Transverse colon (tissue), 4 donors: ENCODE results near the gene NMRK1. TPM values are rescaled to one million over a fixed set of nuclear protein-coding genes. Genes with fewer than 3 reads are reported as not detected.

Source experiments
- DNase-seq: peaks from one replicate; pipeline ENCODE4 v3.0.0-alpha.2; 2019
- H3K27ac ChIP-seq, 4 donors: fragments of 200-600 bp; sonication (generic); 2 replicates each; pipeline ENCODE4 v1.5.1; 2016 to 2018; ENCODE audit warnings: inconsistent platforms in 4 of 4
- H3K27me3 ChIP-seq: fragments of 200-600 bp; sonication (generic); 2 replicates; pipeline ENCODE4 v1.5.1; 2017; ENCODE audit warnings: inconsistent platforms
- H3K36me3 ChIP-seq, 4 donors: fragments of 200-600 bp; sonication (generic); 2 replicates each; pipeline ENCODE4 v1.5.1; 2017 to 2019; ENCODE audit warnings: inconsistent platforms in 4 of 4
- H3K4me1 ChIP-seq, 4 donors: fragments of 200-600 bp; sonication (generic); 2 replicates each; pipeline ENCODE4 v1.5.1; 2017 to 2020; ENCODE audit warnings: inconsistent platforms in 4 of 4
- H3K4me3 ChIP-seq, 4 donors: fragments of 200-600 bp; sonication (generic); 1 replicate in 1 of 4; 2 replicates in 3 of 4; pipeline versions ENCODE4 v1.5.1 to v1.6.1; 2017 to 2019; ENCODE audit warnings: inconsistent platforms in 4 of 4
- H3K9me3 ChIP-seq, 2 donors: fragments of 200-600 bp; sonication (generic); 2 replicates each; pipeline ENCODE4 v1.5.1; 2017 to 2019; ENCODE audit warnings: inconsistent platforms in 2 of 2
- EP300 ChIP-seq: sonication (generic); formaldehyde crosslinking; IDR thresholded peaks from one replicate; pipeline ENCODE4 v1.6.1; 2017; ENCODE audit warnings: antibody characterized with exemption, low read depth
- POLR2A ChIP-seq: fragments of 450-650 bp; IDR thresholded peaks from one replicate; pipeline ENCODE4 v1.6.1; 2016; ENCODE audit warnings: antibody characterized with exemption, mild to moderate bottlenecking, moderate library complexity
- POLR2AphosphoS5 ChIP-seq, 3 donors: sonication (generic); formaldehyde crosslinking; IDR thresholded peaks; one replicate each; pipeline ENCODE4 v1.6.1; 2016; ENCODE audit warnings: antibody characterized with exemption in 3 of 3
- WGBS, 2 donors: methylation state at CpG; one replicate each; pipeline ENCODE4 v1.1.5; 2018; ENCODE audit warnings: low coverage in 1 of 2; 5-methylcytosine and 5-hydroxymethylcytosine counted together
- in situ Hi-C, 4 donors: fragments of 200-750 bp; cut with MboI; loops; one replicate each; pipeline versions ENCODE4 v1.15.0 to v1.15.1; 2017; ENCODE audit warnings: low sequenced_read_pairs in 3 of 4, low pct_ligation_motif_present in 1 of 4, low pct_unique_long_range_greater_than_20kb in 1 of 4
- intact Hi-C: fragments of 100-400 bp; cut with DNase I; formaldehyde crosslinking; loops from one replicate; pipeline ENCODE4 v1.15.1; 2023; ENCODE audit warnings: low total_unique reads
- total RNA-seq, 4 donors: library from RNA; depleted of rRNA; stranded (reverse); fragments of >200 nt; gene quantifications; one replicate each; pipeline ENCODE4 v1.1.0, GENCODE V29; 2016
- TF ChIP-seq, protein P1 (sequence below), 5 experiments: fragments of 200-600 bp in 3 of 5; fragments of 450-650 bp in 2 of 5; sonication (generic) in 3 of 5; IDR thresholded peaks; 1 replicate in 2 of 5; 2 replicates in 3 of 5; pipeline ENCODE4 v1.5.1; 2016 to 2017; ENCODE audit warnings: antibody characterized with exemption in 5 of 5, inconsistent platforms in 3 of 5, mild to moderate bottlenecking in 2 of 5, moderate library complexity in 1 of 5

Gene NMRK1
- total RNA-seq, 4 donors from 2014 or later: 3.4 to 36.7 (median 21.6) TPM

- 86% methylated on average over 5 of the region's 5 CpGs; no CpG with 5 or more reads in 1 of the 2 donors for WGBS, 2 donors
- Histone ChIP-seq H3K27ac (no peak overlapping the region), H3K4me1 (no peaks in the 10 kb centered on the region), H3K36me3 (peaks cover 0 to 4% (median 0%) of the 10 kb centered on the region in 4 donors), H3K9me3 (no peaks in the 10 kb centered on the region), H3K27me3 (no peaks in the 10 kb centered on the region), H3K4me3 (no peak overlapping the region)
- no peak for DNase-seq
- in situ Hi-C loops: no loop called here
- TF ChIP-seq POLR2A (no peak), POLR2AphosphoS5 (IDR thresholded peaks at IDR 0.05) (no peak), EP300 (no peak)
- TF ChIP-seq, protein P1, sequence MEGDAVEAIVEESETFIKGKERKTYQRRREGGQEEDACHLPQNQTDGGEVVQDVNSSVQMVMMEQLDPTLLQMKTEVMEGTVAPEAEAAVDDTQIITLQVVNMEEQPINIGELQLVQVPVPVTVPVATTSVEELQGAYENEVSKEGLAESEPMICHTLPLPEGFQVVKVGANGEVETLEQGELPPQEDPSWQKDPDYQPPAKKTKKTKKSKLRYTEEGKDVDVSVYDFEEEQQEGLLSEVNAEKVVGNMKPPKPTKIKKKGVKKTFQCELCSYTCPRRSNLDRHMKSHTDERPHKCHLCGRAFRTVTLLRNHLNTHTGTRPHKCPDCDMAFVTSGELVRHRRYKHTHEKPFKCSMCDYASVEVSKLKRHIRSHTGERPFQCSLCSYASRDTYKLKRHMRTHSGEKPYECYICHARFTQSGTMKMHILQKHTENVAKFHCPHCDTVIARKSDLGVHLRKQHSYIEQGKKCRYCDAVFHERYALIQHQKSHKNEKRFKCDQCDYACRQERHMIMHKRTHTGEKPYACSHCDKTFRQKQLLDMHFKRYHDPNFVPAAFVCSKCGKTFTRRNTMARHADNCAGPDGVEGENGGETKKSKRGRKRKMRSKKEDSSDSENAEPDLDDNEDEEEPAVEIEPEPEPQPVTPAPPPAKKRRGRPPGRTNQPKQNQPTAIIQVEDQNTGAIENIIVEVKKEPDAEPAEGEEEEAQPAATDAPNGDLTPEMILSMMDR (IDR thresholded peaks at IDR 0.05): no peak
- intact Hi-C loops: no loop called here
These were observed 34.1 kb upstream of the NMRK1 start for GRCh38 chr9:75121914-75122558.

DNA sequence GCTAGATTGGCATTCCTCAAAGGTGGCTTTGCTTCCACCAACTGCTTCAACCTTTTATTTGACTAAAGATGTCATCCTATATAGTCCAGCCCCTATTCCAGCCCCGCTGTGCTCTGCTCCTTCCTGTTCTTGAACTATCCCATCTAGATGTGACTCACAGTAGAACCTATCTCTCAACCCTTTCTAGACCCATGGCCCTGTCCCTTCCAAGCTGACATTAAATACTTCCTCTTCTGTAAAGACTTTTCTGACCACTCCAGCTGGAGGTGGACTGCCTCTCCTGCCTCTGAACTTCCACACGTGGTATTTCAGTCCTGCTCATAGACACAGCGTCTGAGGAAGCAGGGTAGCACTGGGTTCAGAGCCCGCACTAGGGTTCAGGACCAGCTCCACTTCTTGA is 32.7 kb upstream of the NMRK1 start:
- 73 to 85% methylated on average over 1 to 4 of the region's 4 CpGs for WGBS, 2 donors
- DNase-seq: no peak
- intact Hi-C loops (no loop called here), in situ Hi-C loops (no loop called here)
- H3K27me3 ChIP-seq: no peaks in the 10 kb centered on the region
- no peak overlapping the region for H3K27ac ChIP-seq
- H3K4me1 ChIP-seq: no peaks in the 10 kb centered on the region
- no peaks in the 10 kb centered on the region for H3K9me3 ChIP-seq
- TF ChIP-seq, protein P1 (IDR thresholded peaks at IDR 0.05): no peak
- TF ChIP-seq POLR2AphosphoS5 (IDR thresholded peaks at IDR 0.05): no peak
- no peak for TF ChIP-seq POLR2A
- TF ChIP-seq EP300: no peak
- H3K36me3 ChIP-seq: peaks cover 0 to 4% (median 0%) of the 10 kb centered on the region in 4 donors
- H3K4me3 ChIP-seq: no peak overlapping the region

GRCh38 chr9:75117564-75117963 is 29.6 kb upstream of the NMRK1 start:
- no peak overlapping the region for H3K4me3 ChIP-seq
- TF ChIP-seq EP300 (no peak), POLR2AphosphoS5 (IDR thresholded peaks at IDR 0.05) (no peak), POLR2A (no peak)
- TF ChIP-seq, protein P1 (IDR thresholded peaks at IDR 0.05): no peak
- H3K36me3 ChIP-seq: peaks cover 0 to 4% (median 0%) of the 10 kb centered on the region in 4 donors
- no peak for DNase-seq
- intact Hi-C loops: no loop called here
- H3K27ac ChIP-seq: no peak overlapping the region
- WGBS, 2 donors: 72 to 100% methylated on average over 1 of the region's 1 CpG
- H3K27me3 ChIP-seq: no peaks in the 10 kb centered on the region
- H3K4me1 ChIP-seq: peaks cover 0 to 8% (median 0%) of the 10 kb centered on the region in 4 donors
- H3K9me3 ChIP-seq: no peaks in the 10 kb centered on the region
- in situ Hi-C loops: no loop called here

GRCh38 chr9:75116306-75116705 is 28.4 kb upstream of the NMRK1 start:
- H3K27me3 ChIP-seq: no peaks in the 10 kb centered on the region
- intact Hi-C loops (no loop called here), in situ Hi-C loops (no loop called here)
- H3K4me3 ChIP-seq: no peak overlapping the region
- TF ChIP-seq POLR2AphosphoS5 (IDR thresholded peaks at IDR 0.05): no peak
- TF ChIP-seq, protein P1 (IDR thresholded peaks at IDR 0.05): no peak
- TF ChIP-seq EP300: no peak
- no peak for TF ChIP-seq POLR2A
- no peak for DNase-seq
- H3K36me3 ChIP-seq: peaks cover 0 to 4% (median 0%) of the 10 kb centered on the region in 4 donors
- H3K27ac ChIP-seq: no peak overlapping the region
- 69 to 100% methylated on average over 2 to 4 of the region's 4 CpGs for whole genome bisulfite sequencing, 2 donors
- H3K9me3 ChIP-seq: no peaks in the 10 kb centered on the region
- H3K4me1 ChIP-seq: peaks cover 0 to 19% (median 0%) of the 10 kb centered on the region in 4 donors
